CD4-positive, CD25-positive, alpha-beta regulatory T cell (primary cell): ENCODE data around the gene GRIK3. TPM values are rescaled to one million over a fixed set of nuclear protein-coding genes. Genes with fewer than 3 reads are reported as not detected.

Source experiments
- ATAC-seq, 2 donors: fragments of 150-1000 bp; cut with Tn5 transposase; one replicate each; pipeline ENCODE4 v1.10.0; 2021; ENCODE audit warnings: low read depth in 2 of 2, moderate number of reproducible peaks in 2 of 2, moderate library complexity in 1 of 2
- DNase-seq, 3 donors: peaks; one replicate each; pipeline versions ENCODE4 v3.0.0 to v3.0.0-alpha.2; 2012 to 2022; ENCODE audit warnings: mixed read lengths in 1 of 3
- H3K27ac ChIP-seq: one replicate; pipeline ENCODE4 v1.7.0; 2013; ENCODE audit warnings: mild to moderate bottlenecking, low read length; ENCODE audit not compliant: insufficient read depth, poor library complexity, severe bottlenecking
- H3K27me3 ChIP-seq: one replicate; pipeline ENCODE4 v1.7.0; 2013; ENCODE audit warnings: low read length; ENCODE audit not compliant: control insufficient read depth, insufficient read depth
- H3K36me3 ChIP-seq: one replicate; pipeline ENCODE4 v1.7.0; 2013; ENCODE audit warnings: mild to moderate bottlenecking, low read length, moderate library complexity; ENCODE audit not compliant: control insufficient read depth, insufficient read depth
- H3K4me1 ChIP-seq: 2 replicates; pipeline ENCODE4 v1.7.0; 2013; ENCODE audit warnings: mild to moderate bottlenecking, low read length; ENCODE audit not compliant: insufficient read depth, control insufficient read depth, poor library complexity, severe bottlenecking
- H3K4me3 ChIP-seq: one replicate; pipeline ENCODE4 v1.7.0; 2013; ENCODE audit warnings: low read depth, mild to moderate bottlenecking, low read length, moderate library complexity
- H3K9me3 ChIP-seq, 2 experiments: 1 replicate in 1 of 2; 2 replicates in 1 of 2; pipeline ENCODE4 v1.7.0; 2013; ENCODE audit warnings: low read length in 2 of 2, mild to moderate bottlenecking in 1 of 2, moderate library complexity in 1 of 2; ENCODE audit not compliant: control insufficient read depth in 2 of 2
- H3K27ac Mint-ChIP-seq, 3 donors: one replicate each; pipeline ENCODE4 v1.8.0; 2020 to 2022; ENCODE audit warnings: mild to moderate bottlenecking in 3 of 3, mixed read lengths in 3 of 3, moderate library complexity in 2 of 3
- H3K27me3 Mint-ChIP-seq: one replicate; pipeline ENCODE4 v1.8.0; 2022; ENCODE audit warnings: mild to moderate bottlenecking, mixed read lengths
- H3K36me3 Mint-ChIP-seq: one replicate; pipeline ENCODE4 v1.8.0; 2020; ENCODE audit warnings: mixed read lengths
- H3K4me1 Mint-ChIP-seq, 4 donors: one replicate each; pipeline ENCODE4 v1.8.0; 2020 to 2022; ENCODE audit warnings: mixed read lengths in 4 of 4, mild to moderate bottlenecking in 1 of 4
- H3K4me3 Mint-ChIP-seq, 4 donors: one replicate each; pipeline ENCODE4 v1.8.0; 2020 to 2022; ENCODE audit warnings: mild to moderate bottlenecking in 4 of 4, mixed read lengths in 4 of 4, moderate library complexity in 3 of 4
- H3K9me3 Mint-ChIP-seq, 7 donors: one replicate each; pipeline ENCODE4 v1.8.0; 2020 to 2022; ENCODE audit warnings: mixed read lengths in 7 of 7, mild to moderate bottlenecking in 3 of 7, moderate library complexity in 2 of 7
- polyA plus RNA-seq, 4 donors: library from polyadenylated mRNA; unstranded; fragments of 300-500 nt; fragmentation: Illumina TruSeq; gene quantifications; one replicate each; pipeline ENCODE4 v1.2.3, GENCODE V29; 2021
- total RNA-seq: library from RNA; stranded (reverse); gene quantifications from one replicate; pipeline ENCODE4 v1.2.3, GENCODE V29; 2022

The GRIK3 gene
- total and polyA plus RNA-seq, 5 donors from 2014 or later: not detected

DNA sequence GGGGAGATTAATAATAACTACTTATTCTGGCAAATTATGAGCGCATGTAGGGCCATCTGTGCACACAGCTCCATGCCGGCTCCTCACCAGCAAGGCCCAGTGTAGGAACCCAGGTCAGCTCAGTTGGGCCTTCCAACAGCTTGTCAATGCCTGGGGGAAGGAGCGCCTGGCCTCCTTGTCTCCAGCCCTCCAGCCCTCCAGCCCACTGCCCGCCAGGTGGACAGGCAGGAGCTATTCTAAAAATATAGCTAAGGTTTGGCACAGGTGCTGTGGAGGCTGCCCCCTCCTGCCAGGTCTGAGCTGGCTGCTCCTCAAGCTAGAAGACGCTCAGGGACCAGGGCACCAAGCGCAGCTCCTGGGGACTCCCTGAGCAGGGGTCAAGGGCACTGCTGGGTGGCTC, 85.7 kb downstream of the GRIK3 start:
- Mint-ChIP-seq H3K4me1 (no peaks in the 10 kb centered on the region), H3K36me3 (no peaks in the 10 kb centered on the region), H3K4me3 (no peak overlapping the region), H3K9me3 (peaks cover 0 to 3% (median 0%) of the 10 kb centered on the region in 7 donors), H3K27ac (no peak overlapping the region), H3K27me3 (peaks cover 7% of the 10 kb centered on the region)
- Histone ChIP-seq H3K9me3 (no peaks in the 10 kb centered on the region), H3K27ac (no peak overlapping the region), H3K4me1 (no peaks in the 10 kb centered on the region), H3K27me3 (no peaks in the 10 kb centered on the region), H3K36me3 (no peaks in the 10 kb centered on the region), H3K4me3 (no peak overlapping the region)
- no peak for DNase-seq
- no peak for ATAC-seq

GRCh38 chr1:36948147-36948546, 86.2 kb downstream of the GRIK3 start:
- Mint-ChIP-seq H3K4me1 (no peaks in the 10 kb centered on the region), H3K36me3 (no peaks in the 10 kb centered on the region), H3K9me3 (peaks cover 0 to 3% (median 0%) of the 10 kb centered on the region in 7 donors), H3K27me3 (peaks cover 7% of the 10 kb centered on the region), H3K4me3 (no peak overlapping the region), H3K27ac (no peak overlapping the region)
- Histone ChIP-seq H3K4me1 (no peaks in the 10 kb centered on the region), H3K36me3 (no peaks in the 10 kb centered on the region), H3K27ac (no peak overlapping the region), H3K27me3 (no peaks in the 10 kb centered on the region), H3K4me3 (no peak overlapping the region), H3K9me3 (no peaks in the 10 kb centered on the region)
- DNase-seq (no peak), ATAC-seq (no peak)

GRCh38 chr1:36947384-36947783, 86.9 kb downstream of the GRIK3 start:
- Histone ChIP-seq H3K36me3 (no peaks in the 10 kb centered on the region), H3K27ac (no peak overlapping the region), H3K4me1 (no peaks in the 10 kb centered on the region), H3K9me3 (no peaks in the 10 kb centered on the region), H3K4me3 (no peak overlapping the region), H3K27me3 (no peaks in the 10 kb centered on the region)
- ATAC-seq (no peak), DNase-seq (no peak)
- H3K27ac Mint-ChIP-seq: no peak overlapping the region
- H3K27me3 Mint-ChIP-seq: peaks cover 7% of the 10 kb centered on the region
- no peaks in the 10 kb centered on the region for H3K4me1 Mint-ChIP-seq
- peaks cover 0 to 3% (median 0%) of the 10 kb centered on the region in 7 donors for H3K9me3 Mint-ChIP-seq
- H3K4me3 Mint-ChIP-seq: no peak overlapping the region
- no peaks in the 10 kb centered on the region for H3K36me3 Mint-ChIP-seq

DNA sequence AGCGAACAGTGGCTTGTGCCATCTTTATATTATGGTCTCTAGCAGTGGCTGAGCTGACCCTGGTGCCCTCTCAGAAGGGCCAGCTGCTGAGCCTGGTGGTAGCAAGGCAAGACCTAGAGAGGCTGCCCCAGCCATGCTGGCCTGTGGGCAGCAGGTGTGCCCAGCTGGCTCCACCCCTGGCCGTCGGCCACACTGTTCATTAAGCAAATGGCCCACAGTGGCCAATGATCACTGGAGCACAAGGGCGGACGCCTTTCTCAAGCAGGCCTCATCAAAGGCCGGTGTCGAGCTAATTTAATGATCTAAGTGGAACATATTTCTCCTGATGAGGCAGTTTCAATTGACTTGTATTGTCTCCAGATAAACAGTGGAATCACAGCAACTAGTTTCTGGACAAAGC, 89.4 kb downstream of the GRIK3 start:
- H3K9me3 ChIP-seq: no peaks in the 10 kb centered on the region
- no peaks in the 10 kb centered on the region for H3K36me3 ChIP-seq
- H3K4me3 ChIP-seq: no peak overlapping the region
- H3K4me3 Mint-ChIP-seq: no peak overlapping the region
- peaks cover 0 to 3% (median 0%) of the 10 kb centered on the region in 7 donors for H3K9me3 Mint-ChIP-seq
- H3K27ac ChIP-seq: no peak overlapping the region
- no peak for ATAC-seq
- DNase-seq: no peak
- no peaks in the 10 kb centered on the region for H3K27me3 ChIP-seq
- no peak overlapping the region for H3K27ac Mint-ChIP-seq
- H3K36me3 Mint-ChIP-seq: no peaks in the 10 kb centered on the region
- H3K4me1 Mint-ChIP-seq: no peaks in the 10 kb centered on the region
- peaks cover 17% of the 10 kb centered on the region for H3K27me3 Mint-ChIP-seq
- H3K4me1 ChIP-seq: no peaks in the 10 kb centered on the region

DNA sequence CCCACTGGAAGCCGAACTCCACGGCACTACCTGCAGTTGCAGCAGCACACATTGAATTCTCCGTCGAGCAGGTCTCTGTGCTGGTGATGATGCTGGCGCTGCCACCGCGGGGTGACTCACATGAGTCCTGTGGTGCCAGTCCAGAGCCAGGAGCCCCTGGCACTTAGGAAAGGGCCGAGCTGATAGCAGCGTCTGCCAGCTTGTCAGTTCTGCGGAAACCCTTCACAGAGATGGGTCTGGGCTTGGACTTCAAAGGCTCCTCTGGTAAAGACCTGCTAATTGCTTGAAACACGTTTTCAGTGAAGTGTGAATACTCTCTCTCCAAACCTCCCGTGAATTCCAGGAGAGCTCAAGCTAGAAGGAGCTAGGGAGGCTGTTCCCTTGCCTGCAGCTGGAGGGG, 92.2 kb downstream of the GRIK3 start:
- Histone ChIP-seq H3K4me1 (no peaks in the 10 kb centered on the region), H3K4me3 (no peak overlapping the region), H3K9me3 (no peaks in the 10 kb centered on the region), H3K27me3 (no peaks in the 10 kb centered on the region), H3K36me3 (no peaks in the 10 kb centered on the region), H3K27ac (no peak overlapping the region)
- Mint-ChIP-seq H3K4me1 (no peaks in the 10 kb centered on the region), H3K9me3 (peaks cover 0 to 3% (median 0%) of the 10 kb centered on the region in 7 donors), H3K36me3 (no peaks in the 10 kb centered on the region), H3K27ac (no peak overlapping the region), H3K4me3 (no peak overlapping the region), H3K27me3 (peaks cover 11% of the 10 kb centered on the region)
- no peak for ATAC-seq
- DNase-seq: no peak

DNA sequence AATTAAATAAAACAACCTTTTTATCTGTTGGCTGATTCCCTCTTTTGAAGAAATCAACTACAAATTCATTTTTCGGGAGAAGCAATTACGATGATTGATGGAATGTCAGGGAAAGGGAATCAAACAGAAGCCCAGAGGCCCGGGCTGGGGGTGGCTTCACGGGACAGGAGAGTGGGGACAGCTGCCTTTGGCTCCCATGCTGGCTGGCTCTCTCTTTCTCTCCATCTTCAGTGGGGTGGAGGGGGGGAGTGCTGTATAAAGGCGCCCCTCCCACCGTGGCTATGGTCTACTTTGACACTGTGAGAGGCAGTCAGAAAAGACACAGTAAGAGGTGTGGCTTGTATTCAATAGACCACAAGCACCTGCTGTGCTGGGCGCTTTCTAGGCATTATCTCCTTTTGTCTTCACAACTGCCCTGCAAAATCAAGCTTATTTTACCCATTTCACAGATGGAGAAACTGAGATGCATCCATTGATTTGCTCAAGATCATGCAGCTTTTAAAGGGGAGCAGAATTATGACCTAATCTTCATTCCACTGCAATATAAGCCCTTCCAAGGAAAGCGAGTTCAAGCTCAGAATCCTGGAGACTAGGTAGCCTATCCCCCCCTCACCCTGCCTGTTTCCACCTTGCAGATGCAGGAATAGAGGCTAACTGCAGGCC, 92.9 kb downstream of the GRIK3 start:
- Mint-ChIP-seq H3K4me1 (no peaks in the 10 kb centered on the region), H3K36me3 (no peaks in the 10 kb centered on the region), H3K9me3 (peaks cover 0 to 3% (median 0%) of the 10 kb centered on the region in 7 donors), H3K27ac (no peak overlapping the region), H3K27me3 (peaks cover 11% of the 10 kb centered on the region), H3K4me3 (no peak overlapping the region)
- Histone ChIP-seq H3K27me3 (no peaks in the 10 kb centered on the region), H3K4me3 (no peak overlapping the region), H3K27ac (no peak overlapping the region), H3K9me3 (no peaks in the 10 kb centered on the region), H3K36me3 (no peaks in the 10 kb centered on the region), H3K4me1 (no peaks in the 10 kb centered on the region)
- ATAC-seq: no peak
- no peak for DNase-seq

GRCh38 chr1:36938819-36939218, 95.5 kb downstream of the GRIK3 start:
- Mint-ChIP-seq H3K27me3 (peaks cover 16% of the 10 kb centered on the region), H3K36me3 (no peaks in the 10 kb centered on the region), H3K4me3 (no peak overlapping the region), H3K9me3 (peaks cover 0 to 3% (median 0%) of the 10 kb centered on the region in 7 donors), H3K4me1 (no peaks in the 10 kb centered on the region), H3K27ac (peak overlapping the region in 1 of 3 donors; percentile 14)
- Histone ChIP-seq H3K4me1 (no peaks in the 10 kb centered on the region), H3K9me3 (no peaks in the 10 kb centered on the region), H3K27ac (no peak overlapping the region), H3K27me3 (peaks cover 4% of the 10 kb centered on the region), H3K36me3 (no peaks in the 10 kb centered on the region), H3K4me3 (no peak overlapping the region)
- ATAC-seq: no peak
- DNase-seq: no peak

GRCh38 chr1:36937371-36937770, 96.9 kb downstream of the GRIK3 start:
- Mint-ChIP-seq H3K4me1 (no peaks in the 10 kb centered on the region), H3K4me3 (no peak overlapping the region), H3K27me3 (peaks cover 16% of the 10 kb centered on the region), H3K9me3 (peaks cover 0 to 3% (median 0%) of the 10 kb centered on the region in 7 donors), H3K27ac (peak overlapping the region in 1 of 3 donors; percentile 82), H3K36me3 (no peaks in the 10 kb centered on the region)
- Histone ChIP-seq H3K36me3 (no peaks in the 10 kb centered on the region), H3K4me3 (no peak overlapping the region), H3K9me3 (no peaks in the 10 kb centered on the region), H3K27ac (no peak overlapping the region), H3K4me1 (no peaks in the 10 kb centered on the region), H3K27me3 (peaks cover 4% of the 10 kb centered on the region)
- DNase-seq (no peak), ATAC-seq (no peak)
